CD4-positive, alpha-beta T cell treated with Interleukin-4 for 4 hours (primary cell): Measurements from ENCODE around the gene MED20.

Source experiments
- DNase-seq: peaks from one replicate; pipeline ENCODE4 v3.0.0-alpha.2; 2020

MED20 gene

GRCh38 chr6:41940759-41941279, 19.9 kb upstream of the MED20 start:
- peak; percentile 42 for DNase-seq

DNA sequence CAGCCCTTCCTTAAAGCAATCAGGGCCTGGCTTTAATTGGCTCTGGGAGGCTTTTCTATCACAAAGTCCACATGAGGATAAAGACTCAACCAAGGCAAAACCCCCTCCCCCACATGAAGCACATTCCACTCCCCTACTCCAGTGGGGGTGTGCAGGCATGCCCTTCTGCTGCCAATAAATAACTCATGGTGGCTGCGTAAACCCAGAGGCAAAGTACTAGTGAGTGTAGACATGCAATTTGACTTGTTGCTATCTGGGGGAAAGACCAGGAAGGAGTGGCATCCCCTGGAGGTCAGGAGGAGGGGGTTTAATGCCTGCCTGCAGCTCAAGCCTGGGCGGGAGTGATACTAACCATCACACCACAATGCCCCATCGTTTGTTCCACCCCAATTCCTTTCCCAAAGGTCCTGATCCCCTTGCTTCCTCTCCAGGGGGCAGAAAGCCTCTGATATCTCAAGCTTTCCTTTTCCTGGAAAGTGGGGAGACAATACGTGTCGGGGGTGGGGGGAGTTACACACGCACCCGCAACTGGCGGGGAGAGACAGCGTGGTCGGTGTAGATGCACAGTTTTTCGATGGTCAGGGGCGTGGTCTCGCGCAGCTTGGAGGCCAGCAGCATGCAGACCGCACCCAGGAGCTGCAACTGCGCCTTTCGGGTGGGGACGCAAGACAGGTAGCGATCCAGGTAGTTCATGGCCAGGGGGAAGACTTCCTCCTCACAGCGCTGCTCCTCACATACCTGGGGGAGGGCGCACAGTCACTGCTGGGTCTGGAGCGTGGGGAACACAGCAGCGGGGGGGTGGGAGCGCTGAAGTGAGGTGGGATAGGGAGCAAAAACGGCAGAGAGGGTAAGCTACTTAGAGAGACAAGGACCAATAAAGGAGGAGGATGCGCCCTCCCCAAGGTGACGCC, 19.2 kb upstream of the MED20 start:
- DNase-seq = no peak

DNA sequence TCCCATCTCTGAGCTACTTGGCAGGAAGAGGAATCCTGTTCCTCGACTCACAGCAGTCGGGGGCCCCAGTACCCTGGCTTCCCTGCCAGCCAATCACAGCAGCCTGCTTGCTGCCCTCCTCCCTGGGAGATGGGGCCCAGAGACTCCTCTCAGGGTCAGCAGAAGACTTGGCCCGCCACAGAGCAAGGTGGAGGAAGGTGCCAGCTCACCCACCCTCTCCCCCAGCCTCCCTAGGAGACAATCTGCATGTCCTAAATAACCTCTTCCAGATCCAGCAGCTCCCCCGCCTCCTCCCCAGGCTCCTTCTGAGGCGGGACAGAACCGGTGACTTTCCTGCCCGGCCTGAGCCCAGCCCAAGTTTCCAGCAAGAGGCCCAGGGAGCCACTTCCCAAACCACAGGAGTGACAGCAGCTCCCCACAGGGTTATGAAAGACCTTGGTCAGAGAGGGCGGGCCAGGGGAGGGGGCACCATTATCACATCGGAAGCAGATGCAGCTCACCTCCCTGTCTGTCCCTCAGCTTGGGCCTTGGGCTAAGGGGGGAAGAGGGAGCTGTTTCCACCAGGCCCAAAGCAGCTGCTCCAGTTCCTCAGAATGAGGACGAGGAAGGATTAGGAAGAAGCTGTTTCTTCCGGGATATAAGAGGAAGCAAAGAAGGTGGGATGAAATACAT, 18.4 kb upstream of the MED20 start:
- no peak for DNase-seq

GRCh38 chr6:41938590-41939175, 17.7 kb upstream of the MED20 start:
- no peak for DNase-seq

- peak; percentile 79 for DNase-seq
Observed at GRCh38 chr6:41937861-41938574, 17.1 kb upstream of the MED20 start.

GRCh38 chr6:41937472-41937860, 16.5 kb upstream of the MED20 start:
- no peak for DNase-seq

- DNase-seq = peak; percentile 89
Observed at GRCh38 chr6:41936073-41936837, 15.3 kb upstream of the MED20 start.

GRCh38 chr6:41935685-41936072, 14.7 kb upstream of the MED20 start:
- DNase-seq = no peak

DNA sequence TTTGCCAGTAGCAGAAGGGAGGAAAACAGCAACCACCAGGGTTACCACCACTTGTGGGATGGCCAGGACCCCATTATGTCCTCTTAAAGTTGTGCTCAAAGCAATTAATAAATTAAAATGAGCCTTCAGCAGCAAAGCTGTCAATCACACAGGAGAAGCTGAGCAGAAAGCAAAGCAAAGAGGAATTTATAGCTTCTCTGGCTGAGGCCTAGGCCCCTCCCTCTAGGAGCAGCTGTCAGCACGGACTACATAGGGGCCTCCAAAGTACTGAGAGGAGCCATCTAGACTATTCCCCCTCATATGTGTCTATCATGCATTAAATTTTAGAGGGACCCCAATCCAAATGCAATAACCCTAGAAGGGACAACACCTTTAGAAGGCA, 14.2 kb upstream of the MED20 start:
- DNase-seq = no peak

DNA sequence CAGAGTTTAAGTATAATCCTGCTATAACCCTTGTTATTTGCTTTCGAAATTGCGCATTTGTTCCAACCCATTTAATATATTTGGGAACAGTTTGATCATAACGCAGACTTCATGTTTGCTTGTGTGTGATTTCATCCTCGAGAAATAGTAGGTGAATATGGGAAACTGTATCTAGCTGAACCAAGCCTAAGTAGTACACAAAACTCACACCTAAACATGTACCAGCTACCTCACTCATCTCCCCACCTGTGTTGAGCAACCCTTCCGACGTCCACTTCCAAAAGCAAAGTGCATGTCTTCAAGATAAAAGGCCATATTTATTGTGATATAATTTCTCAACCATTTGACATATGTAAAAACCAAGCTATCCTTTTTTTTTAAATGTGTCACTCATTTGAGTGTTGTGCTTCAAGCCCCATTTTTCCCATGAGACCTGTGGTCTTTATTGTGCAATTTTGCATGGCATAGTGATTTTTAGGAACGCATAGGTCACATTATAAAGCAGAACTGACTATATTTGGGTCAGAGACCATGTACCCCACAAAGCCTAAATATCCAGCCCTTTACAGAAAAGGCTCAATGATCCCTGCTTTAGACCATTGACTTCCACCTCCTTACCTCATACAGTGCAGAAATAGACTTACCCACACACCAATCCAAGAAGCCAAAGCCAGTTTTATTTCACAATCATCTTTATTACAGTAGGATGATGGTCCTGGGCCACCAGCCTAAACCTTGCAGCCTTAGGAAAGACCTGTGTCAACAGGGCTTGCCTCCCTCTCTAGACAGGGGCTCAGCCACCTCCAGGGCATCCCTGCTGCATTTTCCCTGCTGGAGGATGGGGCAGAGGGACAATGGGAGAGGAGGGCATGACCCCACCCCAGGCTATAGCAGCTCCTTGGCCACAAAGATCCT, 13.6 kb upstream of the MED20 start:
- DNase-seq = no peak

GRCh38 chr6:41932378-41932777, 11.4 kb upstream of the MED20 start:
- no peak for DNase-seq

DNA sequence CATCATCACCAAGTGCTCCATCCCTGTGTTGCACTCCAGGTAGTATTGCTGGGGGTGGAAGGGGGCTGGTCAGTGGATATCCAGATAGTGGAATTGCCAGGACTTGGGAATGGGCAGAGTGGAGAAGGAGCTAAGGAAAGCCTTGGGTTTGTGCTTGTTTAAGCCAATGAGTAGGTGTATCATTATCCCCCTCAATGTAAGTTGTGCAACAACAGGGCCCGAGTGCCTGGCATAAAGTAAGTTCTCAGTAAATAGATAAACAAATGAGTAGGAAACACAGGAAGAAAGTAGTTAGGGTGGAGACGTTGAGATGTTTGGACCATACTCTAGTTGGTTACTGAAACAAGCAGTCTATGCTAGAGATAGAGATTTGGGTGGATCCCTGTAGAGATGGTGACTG, 10.9 kb upstream of the MED20 start:
- DNase-seq = no peak

GRCh38 chr6:41929924-41930323, 9.0 kb upstream of the MED20 start:
- no peak for DNase-seq

DNA sequence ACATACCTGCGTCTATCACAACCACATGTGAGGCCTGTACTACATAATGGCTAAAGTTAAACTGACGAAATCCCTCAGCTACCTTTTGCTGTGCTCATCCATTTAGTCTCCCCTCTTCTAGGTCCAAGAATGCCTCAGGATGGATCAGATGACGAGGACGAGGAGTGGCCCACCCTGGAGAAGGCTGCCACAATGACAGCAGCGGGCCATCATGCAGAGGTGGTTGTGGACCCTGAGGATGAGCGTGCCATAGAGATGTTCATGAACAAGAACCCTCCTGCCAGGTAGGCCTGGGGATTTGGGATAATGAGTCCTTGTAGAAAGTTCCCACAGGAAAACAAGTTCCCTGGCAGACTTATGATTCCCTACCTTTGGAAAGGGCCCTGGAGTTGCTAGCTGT, 6.3 kb upstream of the MED20 start:
- DNase-seq = no peak

DNA sequence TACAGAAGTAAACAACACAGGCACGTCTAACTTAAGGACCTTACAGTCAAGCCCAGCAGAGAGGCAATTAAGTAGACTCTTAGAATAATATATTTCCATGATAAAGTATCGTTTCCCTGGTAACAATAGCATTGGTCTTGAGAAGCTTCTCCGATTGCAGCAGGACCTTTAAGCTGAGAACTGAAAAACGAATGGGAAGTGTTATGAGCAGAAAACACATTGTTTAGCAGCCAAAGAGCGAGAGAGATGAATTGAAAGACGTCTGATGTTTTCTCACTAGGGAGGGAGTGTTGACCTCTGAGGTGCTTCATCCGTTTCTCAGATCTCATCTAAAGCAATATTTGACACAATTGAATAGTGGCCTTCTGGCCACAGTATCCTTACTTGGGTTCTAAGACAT, 1.2 kb upstream of the MED20 start:
- no peak for DNase-seq

GRCh38 chr6:41921712-41921998, 716 bp upstream of the MED20 start:
- DNase-seq = peak; percentile 11

GRCh38 chr6:41917528-41917927, 3.4 kb downstream of the MED20 start:
- no peak for DNase-seq

DNA sequence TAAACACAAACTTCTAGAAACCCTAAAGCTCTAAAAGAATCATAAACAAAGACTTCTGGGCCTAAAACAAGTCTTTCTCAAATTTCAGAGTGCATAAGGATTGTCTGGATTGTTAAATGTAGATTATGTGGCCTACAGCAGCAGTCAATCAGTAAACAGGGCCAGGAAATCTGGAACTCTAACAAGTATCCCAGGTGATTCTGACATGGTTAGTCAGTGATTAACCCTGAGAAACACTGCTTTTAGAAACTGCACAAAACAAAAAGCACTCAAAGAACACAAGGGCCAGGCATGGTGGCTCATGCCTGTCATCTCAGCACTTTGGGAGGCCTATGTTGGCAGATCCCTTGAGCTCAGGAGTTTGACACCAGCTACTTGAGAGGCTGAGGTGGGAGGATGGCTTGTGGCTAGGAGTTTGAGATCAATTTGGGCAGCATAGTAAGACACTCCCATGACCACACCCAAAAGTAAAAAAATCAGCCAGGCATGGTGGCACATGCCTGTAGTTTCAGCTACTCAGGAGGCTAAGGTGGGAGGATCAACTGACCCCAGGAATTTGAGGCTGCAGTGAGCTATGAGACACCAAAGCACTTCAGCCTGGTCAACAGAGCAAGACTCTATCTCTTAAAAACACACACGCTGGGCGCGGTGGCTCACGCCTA, 5.9 kb downstream of the MED20 start:
- no peak for DNase-seq

- no peak for DNase-seq
Observed at GRCh38 chr6:41914343-41914742, 6.6 kb downstream of the MED20 start.

DNA sequence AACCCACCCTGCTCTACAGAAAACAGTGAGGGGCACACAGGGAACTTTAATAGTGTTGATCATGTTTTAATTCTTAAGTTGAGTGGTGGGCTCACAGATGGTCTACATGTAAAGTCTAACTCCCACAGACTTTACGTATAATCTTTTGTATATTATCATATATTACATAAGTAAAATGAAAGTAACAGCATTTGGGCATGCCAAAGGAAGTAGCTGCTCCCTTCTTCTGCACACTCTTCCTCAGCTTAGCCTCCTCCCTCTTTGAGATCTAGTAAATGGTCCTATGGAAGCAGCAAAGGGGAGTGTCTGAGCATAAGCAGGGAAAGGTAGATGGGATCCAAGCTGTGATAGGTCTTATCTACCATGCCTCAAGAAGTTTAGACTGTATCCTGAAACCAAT, 11.2 kb downstream of the MED20 start:
- DNase-seq = no peak
